Measurements from ENCODE around the gene PSMC1. TPM values are rescaled to one million over a fixed set of nuclear protein-coding genes. Genes with fewer than 3 reads are reported as not detected.

The PSMC1 gene
- polyA plus RNA-seq, 1 donor from 2014 or later, result 287 TPM

GRCh38 chr14:90288651-90289355 is 32.5 kb downstream of the PSMC1 start:
- TF ChIP-seq RAD21 (conservative IDR thresholded peaks at IDR 0.05) (no peak), REST (IDR thresholded peaks at IDR 0.05; ENCODE audit: borderline replicate concordance) (no peak), EZH2 (IDR thresholded peaks at IDR 0.05; ENCODE audit: borderline replicate concordance, insufficient read depth, low read length, poor library complexity, severe bottlenecking) (no peak), TAF1 (IDR thresholded peaks at IDR 0.05; ENCODE audit: low read depth) (no peak), POLR2AphosphoS5 (IDR thresholded peaks at IDR 0.05) (no peak)
- TF ChIP-seq, protein P1, sequence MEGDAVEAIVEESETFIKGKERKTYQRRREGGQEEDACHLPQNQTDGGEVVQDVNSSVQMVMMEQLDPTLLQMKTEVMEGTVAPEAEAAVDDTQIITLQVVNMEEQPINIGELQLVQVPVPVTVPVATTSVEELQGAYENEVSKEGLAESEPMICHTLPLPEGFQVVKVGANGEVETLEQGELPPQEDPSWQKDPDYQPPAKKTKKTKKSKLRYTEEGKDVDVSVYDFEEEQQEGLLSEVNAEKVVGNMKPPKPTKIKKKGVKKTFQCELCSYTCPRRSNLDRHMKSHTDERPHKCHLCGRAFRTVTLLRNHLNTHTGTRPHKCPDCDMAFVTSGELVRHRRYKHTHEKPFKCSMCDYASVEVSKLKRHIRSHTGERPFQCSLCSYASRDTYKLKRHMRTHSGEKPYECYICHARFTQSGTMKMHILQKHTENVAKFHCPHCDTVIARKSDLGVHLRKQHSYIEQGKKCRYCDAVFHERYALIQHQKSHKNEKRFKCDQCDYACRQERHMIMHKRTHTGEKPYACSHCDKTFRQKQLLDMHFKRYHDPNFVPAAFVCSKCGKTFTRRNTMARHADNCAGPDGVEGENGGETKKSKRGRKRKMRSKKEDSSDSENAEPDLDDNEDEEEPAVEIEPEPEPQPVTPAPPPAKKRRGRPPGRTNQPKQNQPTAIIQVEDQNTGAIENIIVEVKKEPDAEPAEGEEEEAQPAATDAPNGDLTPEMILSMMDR (IDR thresholded peaks at IDR 0.05; ENCODE audit: poor library complexity, severe bottlenecking), result no peak
- Histone ChIP-seq H3K79me2 (replicated peaks; ENCODE audit: insufficient read depth, low read length) (no peaks in the 10 kb centered on the region), H3K9ac (ENCODE audit: low read length) (no peak overlapping the region), H3K36me3 (ENCODE audit: insufficient read depth, low read length) (peaks cover under 1% of the 10 kb centered on the region), H3K27me3 (ENCODE audit: insufficient read depth, low read depth, low read length) (no peaks in the 10 kb centered on the region), H3K27ac (ENCODE audit: low read length) (no peak overlapping the region), H3K4me3 (ENCODE audit: low read length) (no peak overlapping the region), H3K9me3 (ENCODE audit: low read length) (no peaks in the 10 kb centered on the region), H4K20me1 (ENCODE audit: insufficient read depth) (no peaks in the 10 kb centered on the region), H3K4me2 (ENCODE audit: low read length) (no peak overlapping the region), H3K9me2 (ENCODE audit: insufficient read depth, low read length) (no peaks in the 10 kb centered on the region), H3F3A (ENCODE audit: insufficient read depth, low read length, poor library complexity, severe bottlenecking) (no peaks in the 10 kb centered on the region), H2AFZ (ENCODE audit: low read depth, low read length) (no peak overlapping the region)

DNA sequence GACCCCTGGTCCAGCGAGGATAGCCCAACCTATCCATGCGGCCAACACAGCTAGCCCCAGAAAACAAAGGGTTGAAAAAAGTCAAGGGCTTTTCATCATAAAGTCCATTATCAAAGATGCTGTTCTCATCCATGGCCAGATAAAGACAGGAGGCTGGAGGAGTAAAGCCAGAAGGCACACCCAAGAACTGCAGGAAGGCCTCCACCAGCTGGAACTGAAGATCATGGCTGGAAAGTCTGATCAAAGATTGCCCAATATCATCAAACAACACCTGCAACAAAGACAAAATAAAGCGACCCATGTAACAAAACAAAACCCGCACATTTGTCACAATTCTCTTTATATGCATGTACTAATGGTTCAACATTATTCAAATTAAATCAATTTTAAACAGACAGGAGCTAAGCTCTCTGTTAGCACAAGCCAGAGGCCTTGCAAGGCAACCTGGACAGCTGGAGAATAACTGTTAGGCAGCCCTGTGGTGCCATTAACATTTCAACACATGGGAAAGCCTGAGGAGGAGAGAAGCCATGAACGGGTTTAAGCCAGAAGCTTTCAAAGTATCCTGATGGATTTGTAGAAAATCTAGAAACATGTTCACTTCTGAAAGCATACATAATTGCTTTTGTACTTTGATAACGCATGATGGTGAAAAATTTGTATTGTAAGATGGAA is 34.1 kb downstream of the PSMC1 start:
- H2AFZ ChIP-seq (ENCODE audit: low read depth, low read length), result no peak overlapping the region
- H3K27ac ChIP-seq (ENCODE audit: low read length), result no peak overlapping the region
- H3K9me2 ChIP-seq (ENCODE audit: insufficient read depth, low read length), result no peaks in the 10 kb centered on the region
- no peaks in the 10 kb centered on the region for H3K27me3 ChIP-seq (ENCODE audit: insufficient read depth, low read depth, low read length)
- no peaks in the 10 kb centered on the region for H3K9me3 ChIP-seq (ENCODE audit: low read length)
- H3K4me3 ChIP-seq (ENCODE audit: low read length), result no peak overlapping the region
- no peaks in the 10 kb centered on the region for H4K20me1 ChIP-seq (ENCODE audit: insufficient read depth)
- no peaks in the 10 kb centered on the region for H3K79me2 ChIP-seq (replicated peaks; ENCODE audit: insufficient read depth, low read length)
- H3K4me2 ChIP-seq (ENCODE audit: low read length), result no peak overlapping the region
- TF ChIP-seq POLR2AphosphoS5 (IDR thresholded peaks at IDR 0.05), result no peak
- TF ChIP-seq, protein P1 (IDR thresholded peaks at IDR 0.05; ENCODE audit: poor library complexity, severe bottlenecking), result no peak
- peaks cover 7% of the 10 kb centered on the region for H3K36me3 ChIP-seq (ENCODE audit: insufficient read depth, low read length)
- H3K9ac ChIP-seq (ENCODE audit: low read length), result no peak overlapping the region
- no peaks in the 10 kb centered on the region for H3F3A ChIP-seq (ENCODE audit: insufficient read depth, low read length, poor library complexity, severe bottlenecking)
